ENCODE results near the gene PCNX2.

- no peak for TF ChIP-seq CTCF (conservative IDR thresholded peaks at IDR 0.05; ENCODE audit: low read length)
- no peak for TF ChIP-seq EZH2phosphoT487 (IDR thresholded peaks at IDR 0.05; ENCODE audit: borderline replicate concordance)
These were observed 290.4 kb downstream of the PCNX2 start for GRCh38 chr1:233005156-233005555.

Data from Loucy (cell line).